ENCODE measurements around the gene ADCYAP1.

Gene ADCYAP1

GRCh38 chr18:886076-886475, 18.6 kb upstream of the ADCYAP1 start:
- DNase-seq (ENCODE audit: low read depth): no peak
- no peak overlapping the region for H3K4me3 ChIP-seq (ENCODE audit: low read length)
- TF ChIP-seq CTCF (conservative IDR thresholded peaks at IDR 0.05; ENCODE audit: low read length): no peak

- TF ChIP-seq CTCF (conservative IDR thresholded peaks at IDR 0.05; ENCODE audit: low read length): no peak
- DNase-seq (ENCODE audit: low read depth): no peak
- H3K4me3 ChIP-seq (ENCODE audit: low read length): no peak overlapping the region
These were observed 17.0 kb upstream of the ADCYAP1 start for GRCh38 chr18:887716-888115.

- no peak for DNase-seq (ENCODE audit: low read depth)
- H3K4me3 ChIP-seq (ENCODE audit: low read length): no peak overlapping the region
- TF ChIP-seq CTCF (conservative IDR thresholded peaks at IDR 0.05; ENCODE audit: low read length): no peak
These were observed 12.4 kb upstream of the ADCYAP1 start for GRCh38 chr18:892316-892715.

- no peak overlapping the region for H3K4me3 ChIP-seq (ENCODE audit: low read length)
- no peak for TF ChIP-seq CTCF (conservative IDR thresholded peaks at IDR 0.05; ENCODE audit: low read length)
- no peak for DNase-seq (ENCODE audit: low read depth)
These were observed 8.4 kb upstream of the ADCYAP1 start for GRCh38 chr18:896315-896714.

GRCh38 chr18:901761-902160, 2.9 kb upstream of the ADCYAP1 start:
- DNase-seq (ENCODE audit: low read depth): no peak
- TF ChIP-seq CTCF (conservative IDR thresholded peaks at IDR 0.05; ENCODE audit: low read length): no peak
- H3K4me3 ChIP-seq (ENCODE audit: low read length): no peak overlapping the region

GRCh38 chr18:902229-902628, 2.4 kb upstream of the ADCYAP1 start:
- H3K4me3 ChIP-seq (ENCODE audit: low read length): no peak overlapping the region
- peak; percentile 9 for DNase-seq (ENCODE audit: low read depth)
- peak; percentile 43 for TF ChIP-seq CTCF (conservative IDR thresholded peaks at IDR 0.05; ENCODE audit: low read length)

- DNase-seq (ENCODE audit: low read depth): peak; percentile 14
- no peak overlapping the region for H3K4me3 ChIP-seq (ENCODE audit: low read length)
- no peak for TF ChIP-seq CTCF (conservative IDR thresholded peaks at IDR 0.05; ENCODE audit: low read length)
These were observed 970 bp upstream of the ADCYAP1 start for GRCh38 chr18:903701-904100.

Data from AG10803 (cell line).